Thyroid gland (tissue), 4 donors: ENCODE data around the gene EML6. TPM values are rescaled to one million over a fixed set of nuclear protein-coding genes. Genes with fewer than 3 reads are reported as not detected.
A peak's percentile ranks its signal among the peaks of the same experiment; 100 is the strongest.

Experiments used
- DNase-seq, 2 donors: peaks; one replicate each; pipeline ENCODE4 v3.0.0-alpha.2; 2019
- H3K27ac ChIP-seq, 3 donors: fragments of 200-600 bp; sonication (generic); 1 replicate in 2 of 3; 2 replicates in 1 of 3; pipeline ENCODE4 v1.5.1; 2016 to 2019; ENCODE audit warnings: mild to moderate bottlenecking in 1 of 3, moderate library complexity in 1 of 3
- H3K27me3 ChIP-seq: fragments of 200-600 bp; sonication (generic); one replicate; pipeline ENCODE4 v1.5.1; 2019
- H3K36me3 ChIP-seq, 2 donors: fragments of 200-600 bp; sonication (generic); one replicate each; pipeline ENCODE4 v1.5.1; 2016 to 2019
- H3K4me1 ChIP-seq, 2 donors: fragments of 200-600 bp; sonication (generic); one replicate each; pipeline ENCODE4 v1.5.1; 2017 to 2019
- H3K4me3 ChIP-seq, 3 donors: fragments of 200-600 bp; sonication (generic); replicated peaks in 1 of 3; 1 replicate in 2 of 3; 2 replicates in 1 of 3; pipeline ENCODE4 v1.5.1; 2016; ENCODE audit warnings: mild to moderate bottlenecking in 1 of 3
- H3K9me3 ChIP-seq: fragments of 200-600 bp; sonication (generic); one replicate; pipeline ENCODE4 v1.5.1; 2017
- CTCF ChIP-seq, 6 experiments: fragments of 200-600 bp in 3 of 6; fragments of 450-650 bp in 3 of 6; sonication (generic) in 3 of 6; IDR thresholded peaks; one replicate each; pipeline ENCODE4 v1.5.1; 2016 to 2019; ENCODE audit warnings: antibody characterized with exemption in 6 of 6, mild to moderate bottlenecking in 2 of 6, inconsistent platforms in 1 of 6, moderate library complexity in 1 of 6
- POLR2A ChIP-seq, 2 donors: fragments of 450-650 bp; IDR thresholded peaks; one replicate each; pipeline ENCODE4 v1.6.1; 2017; ENCODE audit warnings: antibody characterized with exemption in 2 of 2, mild to moderate bottlenecking in 2 of 2, moderate library complexity in 1 of 2
- WGBS, 2 donors: methylation state at CpG; one replicate each; pipeline ENCODE4 v1.1.5; 2017; 5-methylcytosine and 5-hydroxymethylcytosine counted together
- intact Hi-C: fragments of 100-400 bp; cut with DNase I; formaldehyde crosslinking; loops from one replicate; pipeline ENCODE4 v1.15.1; 2023
- total RNA-seq, 4 donors: library from RNA; depleted of rRNA; stranded (reverse); fragments of >200 nt; gene quantifications; one replicate each; pipeline ENCODE4 v1.2.3, GENCODE V29; 2016

Gene EML6
- total RNA-seq, 4 donors from 2014 or later = 5.6 to 24.8 (median 20.3) TPM

DNA sequence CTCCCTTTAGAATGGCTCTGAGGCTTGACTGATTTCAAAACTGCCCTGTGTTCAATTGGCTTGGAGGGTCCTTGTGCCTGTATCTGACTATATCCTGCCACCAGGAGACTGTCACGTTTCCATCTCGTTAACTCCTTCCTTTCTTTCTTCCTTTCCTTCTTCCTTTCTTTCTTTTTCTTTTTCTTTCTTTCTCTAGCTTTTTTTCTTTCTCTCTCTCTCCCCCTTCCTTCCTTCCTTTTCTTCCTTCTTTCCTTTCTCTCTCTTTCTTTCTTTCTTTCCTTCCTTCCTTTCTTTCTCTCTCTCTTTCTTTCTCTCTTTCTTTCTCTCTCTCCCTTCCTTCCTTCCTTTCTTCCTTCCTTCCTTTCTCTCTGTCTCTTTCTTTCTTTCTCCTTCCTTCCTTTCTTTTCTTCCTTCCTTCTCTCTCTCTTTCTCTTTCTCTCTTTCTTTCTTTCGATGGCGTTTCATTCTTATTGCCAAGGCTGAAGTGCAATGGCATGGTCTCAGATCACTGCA, 38.1 kb upstream of the EML6 start:
- Histone ChIP-seq H3K4me3 (no peak overlapping the region), H3K27me3 (no peaks in the 10 kb centered on the region), H3K27ac (peak overlapping the region in 1 of 3 donors; percentile 57), H3K4me1 (peaks cover 12 to 24% of the 10 kb centered on the region in 2 donors), H3K9me3 (no peaks in the 10 kb centered on the region), H3K36me3 (no peaks in the 10 kb centered on the region)
- peak; percentile 52 to 62 for DNase-seq
- peak in 4 of 6 experiments; percentile 19 to 73 (median 26) for TF ChIP-seq CTCF (IDR thresholded peaks at IDR 0.05)
- no peak for TF ChIP-seq POLR2A (IDR thresholded peaks at IDR 0.05)
- intact Hi-C loops = no loop called here
- 60 to 67% methylated on average over 4 of the region's 4 CpGs for WGBS, 2 donors

DNA sequence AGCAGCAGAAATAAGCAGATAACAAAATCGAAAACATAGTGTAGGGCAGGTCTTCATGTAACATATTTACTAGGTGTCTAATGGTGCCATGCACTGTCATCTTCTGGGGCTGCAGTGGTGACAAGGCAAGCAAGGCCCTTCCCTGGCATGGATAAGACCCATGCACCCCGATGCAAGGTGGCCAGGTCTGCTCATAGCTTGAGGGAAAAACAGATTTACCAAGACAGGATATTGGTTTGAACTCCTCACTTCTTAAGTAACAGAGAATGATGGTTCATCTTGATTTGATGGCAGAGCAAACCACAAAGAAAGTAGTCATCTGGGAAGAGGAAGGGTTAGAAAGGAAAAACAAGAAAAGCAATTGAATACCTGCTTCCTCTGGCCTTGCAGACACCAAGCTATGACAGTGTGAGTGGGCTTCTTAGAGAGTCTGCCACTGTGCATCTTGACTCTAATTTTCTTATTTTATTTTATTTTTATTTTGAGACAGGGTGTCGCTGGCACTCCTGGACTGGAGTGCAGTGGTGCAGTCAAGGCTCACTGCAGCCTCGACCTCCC, 35.8 kb upstream of the EML6 start:
- Histone ChIP-seq H3K36me3 (no peaks in the 10 kb centered on the region), H3K4me3 (no peak overlapping the region), H3K27me3 (no peaks in the 10 kb centered on the region), H3K27ac (no peak overlapping the region), H3K9me3 (no peaks in the 10 kb centered on the region), H3K4me1 (peaks cover 12 to 23% of the 10 kb centered on the region in 2 donors)
- WGBS, 2 donors = 93 to 94% methylated on average over 4 of the region's 4 CpGs
- TF ChIP-seq POLR2A (IDR thresholded peaks at IDR 0.05) = no peak
- no peak for TF ChIP-seq CTCF (IDR thresholded peaks at IDR 0.05)
- no peak for DNase-seq
- intact Hi-C loops = no loop called here

- 67 to 75% methylated on average over 8 of the region's 8 CpGs for WGBS, 2 donors
- H3K4me3 ChIP-seq = no peak overlapping the region
- no peak for DNase-seq
- TF ChIP-seq CTCF (IDR thresholded peaks at IDR 0.05) (no peak), POLR2A (IDR thresholded peaks at IDR 0.05) (no peak)
- intact Hi-C loops = no loop called here
- H3K36me3 ChIP-seq = no peaks in the 10 kb centered on the region
- peaks cover 0 to 7% of the 10 kb centered on the region in 2 donors for H3K4me1 ChIP-seq
- no peaks in the 10 kb centered on the region for H3K27me3 ChIP-seq
- no peaks in the 10 kb centered on the region for H3K9me3 ChIP-seq
- no peak overlapping the region for H3K27ac ChIP-seq
These were observed 31.9 kb upstream of the EML6 start for GRCh38 chr2:54691445-54692135.

DNA sequence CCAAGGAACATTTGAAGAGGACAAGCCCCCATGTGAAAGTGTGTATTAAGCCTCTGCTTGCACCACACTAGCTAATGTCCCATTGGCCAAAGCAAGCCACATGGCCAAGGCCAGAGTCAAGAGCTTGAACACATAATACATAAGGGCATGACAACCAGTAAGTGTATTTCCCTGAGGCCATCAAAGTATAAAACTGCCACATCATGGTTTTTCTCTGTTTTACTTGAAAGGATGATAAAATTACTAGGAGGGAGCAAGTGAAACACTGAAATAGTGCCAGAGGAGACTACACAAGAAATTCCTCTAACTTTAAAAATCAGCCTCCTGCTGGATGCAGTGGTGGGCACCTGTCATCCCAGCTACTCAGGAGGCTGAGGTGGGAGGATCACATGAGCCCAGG, 30.9 kb upstream of the EML6 start:
- intact Hi-C loops = no loop called here
- TF ChIP-seq POLR2A (IDR thresholded peaks at IDR 0.05) (no peak), CTCF (IDR thresholded peaks at IDR 0.05) (no peak)
- Histone ChIP-seq H3K27me3 (no peaks in the 10 kb centered on the region), H3K4me3 (no peak overlapping the region), H3K36me3 (no peaks in the 10 kb centered on the region), H3K27ac (no peak overlapping the region), H3K9me3 (no peaks in the 10 kb centered on the region), H3K4me1 (peaks cover 0 to 7% of the 10 kb centered on the region in 2 donors)
- no peak for DNase-seq

GRCh38 chr2:54695378-54695777, 28.1 kb upstream of the EML6 start:
- peaks cover 3 to 10% of the 10 kb centered on the region in 2 donors for H3K4me1 ChIP-seq
- 67 to 71% methylated on average over 4 of the region's 4 CpGs for WGBS, 2 donors
- H3K36me3 ChIP-seq = no peaks in the 10 kb centered on the region
- TF ChIP-seq POLR2A (IDR thresholded peaks at IDR 0.05) (no peak), CTCF (IDR thresholded peaks at IDR 0.05) (no peak)
- peak in 1 of 2 donors; percentile 30 for DNase-seq
- no peak overlapping the region for H3K4me3 ChIP-seq
- no peak overlapping the region for H3K27ac ChIP-seq
- intact Hi-C loops = no loop called here
- no peaks in the 10 kb centered on the region for H3K9me3 ChIP-seq
- no peaks in the 10 kb centered on the region for H3K27me3 ChIP-seq
